HL-60 (cell line): ENCODE measurements around the gene VARS1.
"Not testable (repeated sequence)": the region's sequence is repeated elsewhere in the genome, so short reads cannot be mapped to it uniquely, and the experiment has no call there.

ENCODE experiments used
- DNase-seq, 2 experiments: peaks; one replicate each; pipeline ENCODE4 v3.0.0-alpha.2; 2010 to 2020; ENCODE audit warnings: low read depth in 1 of 2, low spot score in 1 of 2
- H3K27ac ChIP-seq: fragments of 250-450 bp; sonication (Bioruptor Pico); replicated peaks from 2 replicates; pipeline ENCODE4 v1.5.1; 2020; ENCODE audit warnings: mild to moderate bottlenecking, moderate library complexity
- H3K27me3 ChIP-seq: fragments of 250-450 bp; sonication (Bioruptor Pico); 2 replicates; pipeline ENCODE4 v1.5.1; 2021; ENCODE audit warnings: mild to moderate bottlenecking, moderate library complexity; ENCODE audit not compliant: insufficient read depth, poor library complexity, severe bottlenecking
- H3K4me3 ChIP-seq: replicated peaks from 2 replicates; pipeline ENCODE4 v1.5.1; 2011; ENCODE audit warnings: mild to moderate bottlenecking, control low read depth, low read length; ENCODE audit not compliant: insufficient read depth
- GABPA ChIP-seq: IDR thresholded peaks from 2 replicates; pipeline ENCODE4 v1.6.1; 2012; ENCODE audit warnings: low read depth
- POLR2AphosphoS5 ChIP-seq: IDR thresholded peaks from 2 replicates; pipeline ENCODE4 v1.6.1; 2012; ENCODE audit warnings: low read depth
- SPI1 ChIP-seq: IDR thresholded peaks from 2 replicates; pipeline ENCODE4 v1.6.1; 2012; ENCODE audit warnings: low read depth, mild to moderate bottlenecking, borderline replicate concordance
- TF ChIP-seq, protein P1 (sequence below): IDR thresholded peaks from 2 replicates; pipeline ENCODE4 v1.6.1; 2012; ENCODE audit warnings: low read depth; ENCODE audit not compliant: insufficient replicate concordance
- TF ChIP-seq, protein P2 (sequence below): IDR thresholded peaks from one replicate; pipeline ENCODE4 v1.5.1; 2011; ENCODE audit warnings: low read length, control low read depth, inconsistent platforms; ENCODE audit not compliant: insufficient read depth

Gene VARS1

GRCh38 chr6:31801031-31801927 is 5.7 kb upstream of the VARS1 start:
- H3K27me3 ChIP-seq, H3K4me3 ChIP-seq, H3K27ac ChIP-seq, DNase-seq: not testable (repeated sequence)

DNA sequence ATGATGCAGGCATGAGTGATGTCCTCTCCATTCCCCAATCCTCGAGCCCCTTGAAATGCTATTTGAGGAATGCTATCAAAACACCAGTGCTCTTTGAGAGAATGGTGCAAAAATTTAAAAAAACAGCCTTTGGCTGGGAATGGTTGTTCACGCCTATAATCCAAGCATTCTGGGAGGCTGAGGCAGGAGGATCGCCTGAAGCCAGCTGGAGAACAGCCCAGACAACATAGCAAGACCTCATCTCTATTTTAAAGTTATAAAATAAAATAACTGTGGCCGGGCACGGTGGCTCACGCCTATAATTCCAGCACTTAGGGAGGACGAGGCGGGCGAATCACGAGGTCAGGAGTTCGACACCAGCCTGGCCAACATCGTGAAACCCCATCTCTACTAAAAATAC is 4.2 kb upstream of the VARS1 start:
- Histone ChIP-seq H3K4me3 (no peak overlapping the region), H3K27me3 (no peaks in the 10 kb centered on the region), H3K27ac (no peak overlapping the region)
- DNase-seq: no peak
- TF ChIP-seq, protein P1, sequence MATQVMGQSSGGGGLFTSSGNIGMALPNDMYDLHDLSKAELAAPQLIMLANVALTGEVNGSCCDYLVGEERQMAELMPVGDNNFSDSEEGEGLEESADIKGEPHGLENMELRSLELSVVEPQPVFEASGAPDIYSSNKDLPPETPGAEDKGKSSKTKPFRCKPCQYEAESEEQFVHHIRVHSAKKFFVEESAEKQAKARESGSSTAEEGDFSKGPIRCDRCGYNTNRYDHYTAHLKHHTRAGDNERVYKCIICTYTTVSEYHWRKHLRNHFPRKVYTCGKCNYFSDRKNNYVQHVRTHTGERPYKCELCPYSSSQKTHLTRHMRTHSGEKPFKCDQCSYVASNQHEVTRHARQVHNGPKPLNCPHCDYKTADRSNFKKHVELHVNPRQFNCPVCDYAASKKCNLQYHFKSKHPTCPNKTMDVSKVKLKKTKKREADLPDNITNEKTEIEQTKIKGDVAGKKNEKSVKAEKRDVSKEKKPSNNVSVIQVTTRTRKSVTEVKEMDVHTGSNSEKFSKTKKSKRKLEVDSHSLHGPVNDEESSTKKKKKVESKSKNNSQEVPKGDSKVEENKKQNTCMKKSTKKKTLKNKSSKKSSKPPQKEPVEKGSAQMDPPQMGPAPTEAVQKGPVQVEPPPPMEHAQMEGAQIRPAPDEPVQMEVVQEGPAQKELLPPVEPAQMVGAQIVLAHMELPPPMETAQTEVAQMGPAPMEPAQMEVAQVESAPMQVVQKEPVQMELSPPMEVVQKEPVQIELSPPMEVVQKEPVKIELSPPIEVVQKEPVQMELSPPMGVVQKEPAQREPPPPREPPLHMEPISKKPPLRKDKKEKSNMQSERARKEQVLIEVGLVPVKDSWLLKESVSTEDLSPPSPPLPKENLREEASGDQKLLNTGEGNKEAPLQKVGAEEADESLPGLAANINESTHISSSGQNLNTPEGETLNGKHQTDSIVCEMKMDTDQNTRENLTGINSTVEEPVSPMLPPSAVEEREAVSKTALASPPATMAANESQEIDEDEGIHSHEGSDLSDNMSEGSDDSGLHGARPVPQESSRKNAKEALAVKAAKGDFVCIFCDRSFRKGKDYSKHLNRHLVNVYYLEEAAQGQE: no peak
- no peak for TF ChIP-seq SPI1
- TF ChIP-seq GABPA: no peak
- TF ChIP-seq, protein P2, sequence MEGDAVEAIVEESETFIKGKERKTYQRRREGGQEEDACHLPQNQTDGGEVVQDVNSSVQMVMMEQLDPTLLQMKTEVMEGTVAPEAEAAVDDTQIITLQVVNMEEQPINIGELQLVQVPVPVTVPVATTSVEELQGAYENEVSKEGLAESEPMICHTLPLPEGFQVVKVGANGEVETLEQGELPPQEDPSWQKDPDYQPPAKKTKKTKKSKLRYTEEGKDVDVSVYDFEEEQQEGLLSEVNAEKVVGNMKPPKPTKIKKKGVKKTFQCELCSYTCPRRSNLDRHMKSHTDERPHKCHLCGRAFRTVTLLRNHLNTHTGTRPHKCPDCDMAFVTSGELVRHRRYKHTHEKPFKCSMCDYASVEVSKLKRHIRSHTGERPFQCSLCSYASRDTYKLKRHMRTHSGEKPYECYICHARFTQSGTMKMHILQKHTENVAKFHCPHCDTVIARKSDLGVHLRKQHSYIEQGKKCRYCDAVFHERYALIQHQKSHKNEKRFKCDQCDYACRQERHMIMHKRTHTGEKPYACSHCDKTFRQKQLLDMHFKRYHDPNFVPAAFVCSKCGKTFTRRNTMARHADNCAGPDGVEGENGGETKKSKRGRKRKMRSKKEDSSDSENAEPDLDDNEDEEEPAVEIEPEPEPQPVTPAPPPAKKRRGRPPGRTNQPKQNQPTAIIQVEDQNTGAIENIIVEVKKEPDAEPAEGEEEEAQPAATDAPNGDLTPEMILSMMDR: no peak
- TF ChIP-seq POLR2AphosphoS5: no peak

GRCh38 chr6:31797588-31797987 is 2.0 kb upstream of the VARS1 start:
- H3K4me3 ChIP-seq: no peak overlapping the region
- no peak overlapping the region for H3K27ac ChIP-seq
- no peak for TF ChIP-seq POLR2AphosphoS5
- no peak for TF ChIP-seq GABPA
- TF ChIP-seq, protein P1: no peak
- TF ChIP-seq, protein P2: no peak
- no peak for TF ChIP-seq SPI1
- H3K27me3 ChIP-seq: no peaks in the 10 kb centered on the region
- DNase-seq: no peak

GRCh38 chr6:31796993-31797385 is 1.4 kb upstream of the VARS1 start:
- Histone ChIP-seq H3K27me3 (no peaks in the 10 kb centered on the region), H3K4me3 (no peak overlapping the region), H3K27ac (no peak overlapping the region)
- DNase-seq: no peak
- TF ChIP-seq GABPA (no peak), SPI1 (no peak), POLR2AphosphoS5 (no peak)
- TF ChIP-seq, protein P2: no peak
- TF ChIP-seq, protein P1: no peak
